ENCODE results near the gene ICAM4.

GRCh38 chr19:10237702-10238101 lies 49.1 kb upstream of the ICAM4 start:
- no peak for TF ChIP-seq CTCF (IDR thresholded peaks at IDR 0.05)
- no peak for TF ChIP-seq YY1 (IDR thresholded peaks at IDR 0.05; ENCODE audit: low read depth)
